ENCODE measurements around the gene TCAP.

The TCAP gene

DNA sequence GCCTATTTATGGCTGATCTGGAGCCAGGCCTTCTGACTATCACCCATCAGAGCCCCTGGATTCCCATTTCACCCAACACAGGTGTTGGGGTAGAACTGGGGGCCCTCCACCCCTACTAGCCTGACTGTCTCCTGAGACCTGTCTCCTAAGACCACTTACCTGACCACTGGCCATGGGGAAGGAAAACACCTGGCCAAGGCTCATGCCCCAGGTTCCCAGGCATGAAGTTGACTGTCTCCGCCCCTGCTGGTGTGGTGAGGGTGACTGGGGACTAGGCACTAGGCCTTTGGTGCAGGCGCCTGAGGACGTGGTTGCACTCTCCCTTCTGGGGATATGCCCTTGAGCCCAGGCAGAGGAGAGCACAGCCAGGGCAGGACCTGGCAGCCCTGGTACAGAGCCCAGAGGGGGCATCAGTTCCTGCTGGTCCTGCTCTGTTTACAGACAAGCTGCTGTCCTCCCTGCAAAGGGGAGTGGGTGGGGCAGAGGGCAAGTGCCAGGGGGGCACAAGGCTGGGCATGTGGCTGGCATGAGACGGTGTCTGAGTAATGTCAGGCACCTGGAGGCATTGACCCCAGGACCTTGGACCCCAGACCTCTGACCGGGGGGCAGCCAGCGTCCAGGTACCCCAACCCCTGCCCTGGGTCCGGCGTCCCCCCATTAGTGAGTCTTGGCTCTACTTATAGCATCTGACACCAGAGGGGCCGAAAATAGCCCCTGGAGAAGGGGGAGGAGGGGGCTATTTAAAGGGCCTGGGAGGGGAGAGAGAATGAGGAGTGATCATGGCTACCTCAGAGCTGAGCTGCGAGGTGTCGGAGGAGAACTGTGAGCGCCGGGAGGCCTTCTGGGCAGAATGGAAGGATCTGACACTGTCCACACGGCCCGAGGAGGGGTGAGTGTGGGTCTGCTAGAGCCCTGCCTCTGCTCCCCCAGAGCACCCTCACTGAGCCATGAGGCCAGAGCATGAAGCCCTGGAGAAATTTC lies at the start of gene TCAP:
Gene TCAP, plus strand, starts transcription at position 769 of the 981 bp plus-strand sequence. Its CDS starts 11 bp downstream, at position 780.
- DNase-seq (ENCODE audit: low read depth), result no peak
- H3K4me3 ChIP-seq (ENCODE audit: low read depth, low read length), result no peak within 1 kb of the TSS
- TF ChIP-seq, protein P1, sequence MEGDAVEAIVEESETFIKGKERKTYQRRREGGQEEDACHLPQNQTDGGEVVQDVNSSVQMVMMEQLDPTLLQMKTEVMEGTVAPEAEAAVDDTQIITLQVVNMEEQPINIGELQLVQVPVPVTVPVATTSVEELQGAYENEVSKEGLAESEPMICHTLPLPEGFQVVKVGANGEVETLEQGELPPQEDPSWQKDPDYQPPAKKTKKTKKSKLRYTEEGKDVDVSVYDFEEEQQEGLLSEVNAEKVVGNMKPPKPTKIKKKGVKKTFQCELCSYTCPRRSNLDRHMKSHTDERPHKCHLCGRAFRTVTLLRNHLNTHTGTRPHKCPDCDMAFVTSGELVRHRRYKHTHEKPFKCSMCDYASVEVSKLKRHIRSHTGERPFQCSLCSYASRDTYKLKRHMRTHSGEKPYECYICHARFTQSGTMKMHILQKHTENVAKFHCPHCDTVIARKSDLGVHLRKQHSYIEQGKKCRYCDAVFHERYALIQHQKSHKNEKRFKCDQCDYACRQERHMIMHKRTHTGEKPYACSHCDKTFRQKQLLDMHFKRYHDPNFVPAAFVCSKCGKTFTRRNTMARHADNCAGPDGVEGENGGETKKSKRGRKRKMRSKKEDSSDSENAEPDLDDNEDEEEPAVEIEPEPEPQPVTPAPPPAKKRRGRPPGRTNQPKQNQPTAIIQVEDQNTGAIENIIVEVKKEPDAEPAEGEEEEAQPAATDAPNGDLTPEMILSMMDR (IDR thresholded peaks at IDR 0.05; ENCODE audit: low read depth, low read length), result no peak
- TF ChIP-seq, protein P2, sequence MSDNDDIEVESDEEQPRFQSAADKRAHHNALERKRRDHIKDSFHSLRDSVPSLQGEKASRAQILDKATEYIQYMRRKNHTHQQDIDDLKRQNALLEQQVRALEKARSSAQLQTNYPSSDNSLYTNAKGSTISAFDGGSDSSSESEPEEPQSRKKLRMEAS (IDR thresholded peaks at IDR 0.05; ENCODE audit: low read depth, low read length), result no peak
- TF ChIP-seq MYC (IDR thresholded peaks at IDR 0.05; ENCODE audit: low read depth, low read length) (no peak), POLR2A (IDR thresholded peaks at IDR 0.05; ENCODE audit: extremely low read depth, insufficient read length) (no peak)

DNA sequence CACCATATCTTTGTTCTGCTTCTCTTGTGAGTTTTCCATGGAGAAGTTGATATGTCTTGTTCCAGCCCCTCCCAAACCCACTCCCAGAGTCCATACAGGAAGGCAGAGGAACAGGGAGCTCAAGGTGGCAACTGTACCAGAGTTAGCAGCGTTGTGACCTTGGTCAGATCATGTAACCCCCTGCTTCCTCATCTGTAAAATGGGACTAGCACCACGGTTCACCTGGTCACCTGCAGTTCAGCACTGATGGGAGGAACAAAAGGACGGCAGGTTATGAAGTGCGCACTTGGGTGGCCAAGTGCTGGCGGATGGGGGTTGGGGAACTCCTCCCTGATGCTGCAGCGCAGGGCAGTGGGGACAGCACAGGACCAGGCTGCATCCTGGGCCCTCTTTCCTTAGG lies 49.7 kb upstream of the TCAP start:
- DNase-seq (ENCODE audit: low read depth), result no peak
- no peak overlapping the region for H3K4me3 ChIP-seq (ENCODE audit: low read depth, low read length)
- TF ChIP-seq POLR2A (IDR thresholded peaks at IDR 0.05; ENCODE audit: extremely low read depth, insufficient read length), result no peak
- TF ChIP-seq, protein P1 (IDR thresholded peaks at IDR 0.05; ENCODE audit: low read depth, low read length), result no peak
- no peak for TF ChIP-seq MYC (IDR thresholded peaks at IDR 0.05; ENCODE audit: low read depth, low read length)
- TF ChIP-seq, protein P2 (IDR thresholded peaks at IDR 0.05; ENCODE audit: low read depth, low read length), result no peak

- TF ChIP-seq POLR2A (IDR thresholded peaks at IDR 0.05; ENCODE audit: extremely low read depth, insufficient read length) (no peak), MYC (IDR thresholded peaks at IDR 0.05; ENCODE audit: low read depth, low read length) (no peak)
- TF ChIP-seq, protein P1 (IDR thresholded peaks at IDR 0.05; ENCODE audit: low read depth, low read length), result no peak
- TF ChIP-seq, protein P2 (IDR thresholded peaks at IDR 0.05; ENCODE audit: low read depth, low read length), result no peak
- DNase-seq (ENCODE audit: low read depth), result no peak
- no peak overlapping the region for H3K4me3 ChIP-seq (ENCODE audit: low read depth, low read length)
Observed at GRCh38 chr17:39617100-39617445, 48.1 kb upstream of the TCAP start.

GRCh38 chr17:39617446-39618245 lies 47.5 kb upstream of the TCAP start:
- DNase-seq (ENCODE audit: low read depth), result peak; percentile 80
- TF ChIP-seq, protein P1 (IDR thresholded peaks at IDR 0.05; ENCODE audit: low read depth, low read length), result no peak
- TF ChIP-seq POLR2A (IDR thresholded peaks at IDR 0.05; ENCODE audit: extremely low read depth, insufficient read length) (peak; percentile 32), MYC (IDR thresholded peaks at IDR 0.05; ENCODE audit: low read depth, low read length) (peak; percentile 86)
- TF ChIP-seq, protein P2 (IDR thresholded peaks at IDR 0.05; ENCODE audit: low read depth, low read length), result peak; percentile 84
- peak overlapping the region; percentile 59 for H3K4me3 ChIP-seq (ENCODE audit: low read depth, low read length)

- peak overlapping the region; percentile 59 for H3K4me3 ChIP-seq (ENCODE audit: low read depth, low read length)
- DNase-seq (ENCODE audit: low read depth), result peak; percentile 55
- TF ChIP-seq, protein P1 (IDR thresholded peaks at IDR 0.05; ENCODE audit: low read depth, low read length), result no peak
- no peak for TF ChIP-seq POLR2A (IDR thresholded peaks at IDR 0.05; ENCODE audit: extremely low read depth, insufficient read length)
- TF ChIP-seq MYC (IDR thresholded peaks at IDR 0.05; ENCODE audit: low read depth, low read length), result no peak
- TF ChIP-seq, protein P2 (IDR thresholded peaks at IDR 0.05; ENCODE audit: low read depth, low read length), result no peak
Observed at GRCh38 chr17:39618246-39618913, 46.8 kb upstream of the TCAP start.

Measured in NB4 (cell line).